CD8-positive, alpha-beta memory T cell (primary cell): ENCODE data around the gene SPART. TPM values are rescaled to one million over a fixed set of nuclear protein-coding genes. Genes with fewer than 3 reads are reported as not detected.

Experiments used
- CTCF ChIA-PET: fragments of 350-600 bp; sonication (Branson Sonifier 250); formaldehyde crosslinking; loops from one replicate; lab custom pipeline; 2021; ENCODE audit warnings: antibody characterized with exemption; lab: Charles Lee
- POLR2A ChIA-PET: fragments of 350-600 bp; sonication (Branson Sonifier 250); formaldehyde crosslinking; loops from one replicate; lab custom pipeline; 2021; ENCODE audit warnings: antibody characterized with exemption; lab: Charles Lee
- DNase-seq, 5 donors: peaks; one replicate each; pipeline versions ENCODE4 v3.0.0 to v3.0.0-alpha.2; 2020 to 2022; ENCODE audit warnings: mixed read lengths in 1 of 5
- H3K27ac ChIP-seq: one replicate; pipeline ENCODE4 v1.7.0; 2013; ENCODE audit warnings: low read depth, mild to moderate bottlenecking, low read length, moderate library complexity
- H3K27me3 ChIP-seq: 2 replicates; pipeline ENCODE4 v1.7.0; 2013; ENCODE audit warnings: low read length, mild to moderate bottlenecking; ENCODE audit not compliant: insufficient read depth, poor library complexity, severe bottlenecking
- H3K36me3 ChIP-seq: 2 replicates; pipeline ENCODE4 v1.7.0; 2013; ENCODE audit warnings: mild to moderate bottlenecking, low read length, moderate library complexity; ENCODE audit not compliant: insufficient read depth
- H3K4me1 ChIP-seq: 2 replicates; pipeline ENCODE4 v1.7.0; 2013; ENCODE audit warnings: mild to moderate bottlenecking, low read length, moderate library complexity; ENCODE audit not compliant: insufficient read depth
- H3K4me3 ChIP-seq: 2 replicates; pipeline ENCODE4 v1.7.0; 2013; ENCODE audit warnings: mild to moderate bottlenecking, low read length
- H3K9me3 ChIP-seq: 2 replicates; pipeline ENCODE4 v1.7.0; 2013; ENCODE audit warnings: mild to moderate bottlenecking, low read length
- H3K27ac Mint-ChIP-seq, 8 donors: one replicate each; pipeline ENCODE4 v1.8.0; 2020 to 2021; ENCODE audit warnings: mixed read lengths in 8 of 8, mild to moderate bottlenecking in 6 of 8, inconsistent platforms in 3 of 8, moderate library complexity in 3 of 8
- H3K27me3 Mint-ChIP-seq, 2 donors: one replicate each; pipeline ENCODE4 v1.8.0; 2020 to 2021; ENCODE audit warnings: mixed read lengths in 2 of 2, mild to moderate bottlenecking in 1 of 2, moderate library complexity in 1 of 2
- H3K36me3 Mint-ChIP-seq, 3 donors: one replicate each; pipeline ENCODE4 v1.8.0; 2020 to 2021; ENCODE audit warnings: mixed read lengths in 3 of 3, inconsistent platforms in 1 of 3, mild to moderate bottlenecking in 1 of 3
- H3K4me1 Mint-ChIP-seq, 3 donors: one replicate each; pipeline ENCODE4 v1.8.0; 2020 to 2021; ENCODE audit warnings: mixed read lengths in 3 of 3, inconsistent platforms in 1 of 3, mild to moderate bottlenecking in 1 of 3
- H3K4me3 Mint-ChIP-seq, 7 donors: one replicate each; pipeline ENCODE4 v1.8.0; 2020 to 2021; ENCODE audit warnings: mixed read lengths in 7 of 7, mild to moderate bottlenecking in 6 of 7, moderate library complexity in 4 of 7, inconsistent platforms in 2 of 7
- H3K9me3 Mint-ChIP-seq, 5 donors: one replicate each; pipeline ENCODE4 v1.8.0; 2020 to 2022; ENCODE audit warnings: mixed read lengths in 5 of 5, mild to moderate bottlenecking in 3 of 5, moderate library complexity in 2 of 5, inconsistent platforms in 1 of 5
- polyA plus RNA-seq: library from polyadenylated mRNA; unstranded; fragments of 300-500 nt; fragmentation: Illumina TruSeq; gene quantifications from one replicate; pipeline ENCODE4 v1.2.3, GENCODE V29; 2021
- total RNA-seq, 2 experiments: library from RNA; stranded (reverse); gene quantifications; one replicate each; pipeline ENCODE4 v1.2.3, GENCODE V29; 2021

The SPART gene
- total and polyA plus RNA-seq, 3 experiments from 2014 or later = 9.2 to 22.6 (median 10.8) TPM

DNA sequence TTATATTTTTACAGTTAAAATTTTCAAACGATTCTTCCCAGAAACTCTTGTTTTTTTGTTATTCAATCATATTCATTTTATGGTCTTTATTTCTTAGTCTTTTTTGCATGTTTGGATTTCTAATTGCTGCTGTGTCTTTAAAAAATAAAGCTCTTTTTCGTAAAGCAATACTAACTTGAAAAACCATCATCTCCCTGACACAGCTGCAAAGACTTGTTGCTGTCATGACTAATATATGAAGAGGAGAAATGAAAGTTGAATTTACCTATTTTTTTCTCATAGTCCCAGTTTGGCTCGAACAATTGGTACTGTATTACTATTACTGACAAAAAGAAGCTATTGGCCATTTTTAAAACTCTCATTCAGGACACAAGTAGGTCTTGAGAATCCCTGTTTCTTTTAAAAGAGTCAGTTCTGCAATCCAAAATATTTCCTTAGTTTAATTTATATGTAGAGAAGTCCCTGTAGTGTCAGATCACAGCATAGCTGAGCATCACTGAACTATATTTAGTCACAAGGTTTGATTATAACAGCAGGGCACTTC is 12.1 kb upstream of the SPART start:
- Mint-ChIP-seq H3K4me3 (no peak overlapping the region), H3K36me3 (no peaks in the 10 kb centered on the region), H3K27me3 (peaks cover 0 to 1% of the 10 kb centered on the region in 2 donors), H3K27ac (no peak overlapping the region), H3K9me3 (peaks cover 0 to 2% (median 0%) of the 10 kb centered on the region in 5 donors), H3K4me1 (no peaks in the 10 kb centered on the region)
- DNase-seq = no peak
- CTCF ChIA-PET = no interaction called here
- no peak overlapping the region for H3K4me3 ChIP-seq
- no peaks in the 10 kb centered on the region for H3K4me1 ChIP-seq
- H3K27ac ChIP-seq = no peak overlapping the region
- POLR2A ChIA-PET = no interaction called here
- H3K36me3 ChIP-seq = no peaks in the 10 kb centered on the region
- H3K9me3 ChIP-seq = no peaks in the 10 kb centered on the region
- no peaks in the 10 kb centered on the region for H3K27me3 ChIP-seq

DNA sequence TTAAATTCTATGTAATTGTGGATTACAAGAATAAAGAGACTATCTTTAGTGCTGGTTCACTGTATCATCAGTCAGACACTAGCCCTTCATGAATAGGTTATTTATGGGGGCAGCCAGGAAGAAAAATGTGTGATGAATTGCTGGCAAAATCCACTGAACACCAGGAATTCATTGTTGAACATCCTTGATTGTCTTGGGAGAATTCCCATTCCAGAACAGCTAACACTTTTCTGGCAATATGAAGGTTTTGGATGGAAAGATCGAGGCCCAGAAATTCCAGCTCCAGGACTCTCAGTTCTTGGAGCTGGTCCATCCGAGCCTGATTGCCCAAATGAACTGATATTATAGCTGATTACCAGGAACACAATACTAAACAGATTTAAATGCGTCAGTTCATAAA is 11.5 kb upstream of the SPART start:
- Histone ChIP-seq H3K4me3 (no peak overlapping the region), H3K27me3 (no peaks in the 10 kb centered on the region), H3K9me3 (no peaks in the 10 kb centered on the region), H3K36me3 (no peaks in the 10 kb centered on the region), H3K27ac (no peak overlapping the region), H3K4me1 (no peaks in the 10 kb centered on the region)
- Mint-ChIP-seq H3K27me3 (no peaks in the 10 kb centered on the region), H3K4me1 (no peaks in the 10 kb centered on the region), H3K36me3 (no peaks in the 10 kb centered on the region), H3K4me3 (no peak overlapping the region), H3K27ac (no peak overlapping the region), H3K9me3 (peaks cover 0 to 2% (median 0%) of the 10 kb centered on the region in 5 donors)
- ChIA-PET CTCF (no interaction called here), POLR2A (no interaction called here)
- DNase-seq = no peak

DNA sequence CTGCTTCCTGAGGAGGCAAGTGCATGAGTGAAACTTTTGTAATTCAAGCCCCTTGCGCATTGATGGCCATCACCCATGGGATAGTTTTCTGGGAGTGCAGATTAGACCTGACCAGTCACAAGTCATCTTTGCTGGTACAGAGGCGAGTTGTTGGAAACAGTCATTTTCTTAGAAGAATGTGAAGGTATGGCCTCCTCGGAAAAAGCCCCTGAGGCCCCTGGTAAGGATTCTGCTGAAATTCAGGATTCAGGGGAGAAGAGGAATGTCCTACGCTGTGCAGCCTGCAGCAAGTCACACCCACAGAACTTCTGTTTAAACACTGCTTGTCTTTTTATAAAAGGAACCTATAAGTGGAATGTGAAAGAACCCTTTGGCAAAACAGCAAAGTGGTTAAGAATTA is 11.0 kb upstream of the SPART start:
- H3K9me3 Mint-ChIP-seq = peaks cover 0 to 2% (median 0%) of the 10 kb centered on the region in 5 donors
- H3K27ac ChIP-seq = no peak overlapping the region
- no peaks in the 10 kb centered on the region for H3K4me1 ChIP-seq
- no peaks in the 10 kb centered on the region for H3K9me3 ChIP-seq
- H3K27ac Mint-ChIP-seq = no peak overlapping the region
- no peak for DNase-seq
- no peaks in the 10 kb centered on the region for H3K36me3 Mint-ChIP-seq
- no peak overlapping the region for H3K4me3 Mint-ChIP-seq
- H3K27me3 Mint-ChIP-seq = no peaks in the 10 kb centered on the region
- CTCF ChIA-PET = no interaction called here
- H3K4me3 ChIP-seq = no peak overlapping the region
- POLR2A ChIA-PET = no interaction called here
- H3K27me3 ChIP-seq = no peaks in the 10 kb centered on the region
- H3K4me1 Mint-ChIP-seq = no peaks in the 10 kb centered on the region
- H3K36me3 ChIP-seq = no peaks in the 10 kb centered on the region

DNA sequence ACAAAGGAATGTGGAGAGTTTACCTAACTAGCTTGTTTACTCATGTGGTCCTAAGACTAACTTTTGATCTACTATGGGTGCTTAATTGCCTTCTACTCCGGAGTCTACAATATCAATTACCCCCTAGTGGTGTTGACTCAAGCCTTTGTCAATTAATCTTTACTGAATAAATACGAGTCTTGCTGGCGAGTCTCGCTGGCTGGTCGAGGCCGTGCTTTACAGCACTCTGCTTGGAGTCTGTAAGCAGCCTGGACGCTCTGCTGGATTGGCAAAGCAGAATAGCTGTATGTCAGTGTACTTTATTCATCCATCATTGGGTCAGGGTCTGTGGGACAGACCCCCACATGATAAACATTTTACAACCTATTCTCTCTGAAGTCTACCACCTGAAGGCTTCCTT is 9.9 kb upstream of the SPART start:
- H3K4me3 Mint-ChIP-seq = no peak overlapping the region
- ChIA-PET POLR2A (no interaction called here), CTCF (no interaction called here)
- peaks cover 0 to 2% (median 0%) of the 10 kb centered on the region in 5 donors for H3K9me3 Mint-ChIP-seq
- no peaks in the 10 kb centered on the region for H3K4me1 ChIP-seq
- H3K27ac ChIP-seq = no peak overlapping the region
- no peak overlapping the region for H3K4me3 ChIP-seq
- H3K36me3 ChIP-seq = no peaks in the 10 kb centered on the region
- peaks cover 0 to 3% of the 10 kb centered on the region in 2 donors for H3K27me3 Mint-ChIP-seq
- H3K27ac Mint-ChIP-seq = peak overlapping the region in 1 of 8 donors; percentile 47
- H3K4me1 Mint-ChIP-seq = no peaks in the 10 kb centered on the region
- H3K36me3 Mint-ChIP-seq = no peaks in the 10 kb centered on the region
- no peaks in the 10 kb centered on the region for H3K9me3 ChIP-seq
- no peak for DNase-seq
- no peaks in the 10 kb centered on the region for H3K27me3 ChIP-seq

DNA sequence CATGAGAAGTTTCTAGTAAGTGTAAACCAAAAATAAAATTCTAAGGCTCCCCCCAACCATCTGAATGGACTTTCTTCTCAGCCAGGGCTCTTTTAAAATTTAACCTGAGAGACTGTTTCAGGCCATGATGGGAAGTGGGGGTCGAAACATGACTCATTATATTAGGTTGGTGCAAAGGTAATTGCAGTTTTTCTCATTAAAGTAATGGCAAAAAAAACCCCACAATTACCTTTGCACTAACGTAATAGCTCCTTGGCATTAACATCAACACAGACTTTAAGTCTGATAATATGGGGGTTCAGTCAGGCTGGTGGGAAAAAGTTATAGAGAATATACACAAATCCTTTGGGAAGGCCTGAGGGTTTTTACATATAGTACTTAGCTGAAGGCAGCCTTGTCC is 9.4 kb upstream of the SPART start:
- no peaks in the 10 kb centered on the region for H3K9me3 ChIP-seq
- no peak overlapping the region for H3K27ac ChIP-seq
- Mint-ChIP-seq H3K4me3 (no peak overlapping the region), H3K27me3 (peaks cover 0 to 6% of the 10 kb centered on the region in 2 donors), H3K36me3 (no peaks in the 10 kb centered on the region), H3K27ac (no peak overlapping the region), H3K9me3 (peaks cover 0 to 2% (median 0%) of the 10 kb centered on the region in 5 donors), H3K4me1 (no peaks in the 10 kb centered on the region)
- H3K4me1 ChIP-seq = no peaks in the 10 kb centered on the region
- H3K4me3 ChIP-seq = no peak overlapping the region
- ChIA-PET POLR2A (no interaction called here), CTCF (interaction anchor here (1.1 kb wide), 1 partner anchor 12 kb away, joined by 3 read pairs; no protein-coding TSS in a partner anchor)
- H3K27me3 ChIP-seq = no peaks in the 10 kb centered on the region
- H3K36me3 ChIP-seq = no peaks in the 10 kb centered on the region
- DNase-seq = no peak

DNA sequence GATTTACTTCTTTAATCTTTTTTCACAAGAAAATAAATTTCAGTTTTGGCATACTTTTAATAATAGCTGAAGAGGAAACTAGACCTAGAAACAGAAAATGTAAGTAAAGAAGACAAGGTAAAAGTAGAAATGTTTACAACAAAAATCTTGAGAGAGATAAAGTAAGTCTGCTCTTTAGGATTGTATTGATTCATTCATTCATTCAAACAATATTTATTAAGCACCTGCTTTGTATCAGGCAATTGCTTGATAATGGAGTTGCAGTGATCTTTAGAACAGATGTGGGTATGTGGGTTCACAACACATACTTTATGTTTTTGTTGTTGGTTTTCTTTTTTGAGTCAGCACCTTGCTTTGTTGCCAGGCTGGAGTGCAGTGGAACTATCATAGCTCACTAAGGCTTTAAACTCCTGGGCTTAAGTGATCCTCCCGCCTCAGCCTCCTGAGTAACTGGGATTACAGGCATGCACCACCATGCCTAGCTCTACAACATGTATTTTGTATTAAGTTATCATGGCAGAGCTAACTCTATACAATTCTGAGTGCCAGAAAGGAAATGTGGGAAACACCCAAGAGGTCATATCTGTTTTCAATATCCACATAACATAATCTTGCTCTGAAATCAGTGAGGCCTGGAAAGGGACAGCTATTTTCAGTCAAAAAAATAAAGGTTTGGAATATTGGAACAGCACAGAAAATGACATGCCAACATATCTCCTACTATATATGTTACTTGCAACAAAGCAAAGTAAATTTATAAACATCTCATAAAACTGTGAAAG is 8.8 kb upstream of the SPART start:
- H3K4me1 ChIP-seq = no peaks in the 10 kb centered on the region
- Mint-ChIP-seq H3K27me3 (peaks cover 0 to 6% of the 10 kb centered on the region in 2 donors), H3K9me3 (peaks cover 0 to 2% (median 0%) of the 10 kb centered on the region in 5 donors), H3K27ac (no peak overlapping the region), H3K36me3 (no peaks in the 10 kb centered on the region), H3K4me3 (no peak overlapping the region), H3K4me1 (no peaks in the 10 kb centered on the region)
- no peaks in the 10 kb centered on the region for H3K36me3 ChIP-seq
- DNase-seq = no peak
- ChIA-PET POLR2A (no interaction called here), CTCF (interaction anchor here (1.1 kb wide), 1 partner anchor 11 kb away, joined by 3 read pairs; no protein-coding TSS in a partner anchor)
- no peaks in the 10 kb centered on the region for H3K9me3 ChIP-seq
- no peak overlapping the region for H3K27ac ChIP-seq
- no peak overlapping the region for H3K4me3 ChIP-seq
- H3K27me3 ChIP-seq = no peaks in the 10 kb centered on the region

DNA sequence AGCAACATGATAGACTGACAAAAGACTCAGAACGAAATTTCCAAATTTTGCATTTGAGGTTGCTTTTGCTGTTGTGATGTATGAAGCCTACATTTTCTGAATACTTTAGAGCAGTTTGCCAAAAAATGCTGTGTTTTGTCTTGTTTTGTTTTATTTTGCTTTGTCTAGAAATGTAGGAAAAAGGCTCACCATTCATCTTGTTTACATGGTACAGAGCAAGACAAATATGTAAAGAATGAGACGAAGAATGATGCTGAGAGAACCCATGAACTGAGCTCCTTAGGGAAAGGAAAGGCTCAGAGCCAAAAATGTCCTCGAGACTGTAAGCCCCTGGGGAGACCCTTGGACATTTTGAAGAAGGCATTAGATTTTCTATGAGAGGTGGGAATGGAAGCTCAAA is 6.8 kb upstream of the SPART start:
- peaks cover 0 to 2% (median 0%) of the 10 kb centered on the region in 5 donors for H3K9me3 Mint-ChIP-seq
- no peak overlapping the region for H3K4me3 Mint-ChIP-seq
- H3K4me3 ChIP-seq = no peak overlapping the region
- no peaks in the 10 kb centered on the region for H3K36me3 ChIP-seq
- POLR2A ChIA-PET = no interaction called here
- H3K4me1 Mint-ChIP-seq = no peaks in the 10 kb centered on the region
- H3K27ac Mint-ChIP-seq = no peak overlapping the region
- H3K36me3 Mint-ChIP-seq = no peaks in the 10 kb centered on the region
- no peak overlapping the region for H3K27ac ChIP-seq
- no peaks in the 10 kb centered on the region for H3K9me3 ChIP-seq
- peaks cover 2 to 10% of the 10 kb centered on the region in 2 donors for H3K27me3 Mint-ChIP-seq
- CTCF ChIA-PET = interaction anchor here (1.5 kb wide), 1 partner anchor 9 kb away, joined by 3 read pairs; no protein-coding TSS in a partner anchor
- no peaks in the 10 kb centered on the region for H3K4me1 ChIP-seq
- no peaks in the 10 kb centered on the region for H3K27me3 ChIP-seq
- DNase-seq = no peak

DNA sequence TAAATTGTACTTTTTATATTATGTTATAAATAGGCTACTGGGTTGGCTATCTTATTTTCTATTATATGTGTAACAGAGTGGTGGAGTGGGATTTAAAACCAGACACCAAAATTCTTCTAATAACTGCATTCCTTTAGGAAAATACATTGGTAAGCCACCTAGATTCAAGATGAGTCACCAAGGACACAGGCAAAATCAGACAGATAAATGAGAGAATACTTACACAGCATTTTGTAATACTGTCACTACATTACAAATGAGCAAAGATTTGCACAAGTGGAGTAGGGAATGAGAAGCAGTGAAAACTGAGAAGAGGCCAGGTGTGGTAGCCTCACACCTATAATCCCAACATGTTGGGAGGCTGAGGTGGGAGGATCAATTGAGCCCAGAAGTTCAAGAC is 6.2 kb upstream of the SPART start:
- peak overlapping the region in 1 of 8 donors; percentile 65 for H3K27ac Mint-ChIP-seq
- no peaks in the 10 kb centered on the region for H3K27me3 ChIP-seq
- H3K4me1 Mint-ChIP-seq = no peaks in the 10 kb centered on the region
- H3K36me3 ChIP-seq = no peaks in the 10 kb centered on the region
- H3K27ac ChIP-seq = no peak overlapping the region
- CTCF ChIA-PET = interaction anchor here (1.5 kb wide), 1 partner anchor 8 kb away, joined by 3 read pairs; no protein-coding TSS in a partner anchor
- no peaks in the 10 kb centered on the region for H3K4me1 ChIP-seq
- H3K9me3 Mint-ChIP-seq = peaks cover 0 to 2% (median 0%) of the 10 kb centered on the region in 5 donors
- H3K4me3 Mint-ChIP-seq = no peak overlapping the region
- peaks cover 2 to 10% of the 10 kb centered on the region in 2 donors for H3K27me3 Mint-ChIP-seq
- POLR2A ChIA-PET = no interaction called here
- no peak for DNase-seq
- H3K9me3 ChIP-seq = no peaks in the 10 kb centered on the region
- H3K36me3 Mint-ChIP-seq = no peaks in the 10 kb centered on the region
- no peak overlapping the region for H3K4me3 ChIP-seq
